ENCODE results near the gene DOCK3.
"Not testable (repeated sequence)": the region's sequence is repeated elsewhere in the genome, so short reads cannot be mapped to it uniquely, and the experiment has no call there.

DOCK3 gene

GRCh38 chr3:51139616-51140015 lies 464.9 kb downstream of the DOCK3 start:
- DNase-seq, result no peak

- DNase-seq, result no peak
Observed at GRCh38 chr3:51141573-51141972, 466.8 kb downstream of the DOCK3 start.

GRCh38 chr3:51145811-51146585 lies 471.3 kb downstream of the DOCK3 start:
- DNase-seq, result no peak

GRCh38 chr3:51146781-51147180 lies 472.1 kb downstream of the DOCK3 start:
- DNase-seq, result no peak

GRCh38 chr3:51156147-51156546 lies 481.4 kb downstream of the DOCK3 start:
- no peak for DNase-seq

- DNase-seq, result no peak
Observed at GRCh38 chr3:51163051-51163450, 488.3 kb downstream of the DOCK3 start.

GRCh38 chr3:51173518-51174271 lies 499.0 kb downstream of the DOCK3 start:
- no peak for DNase-seq

GRCh38 chr3:51176923-51177322 lies 502.2 kb downstream of the DOCK3 start:
- DNase-seq, result no peak

GRCh38 chr3:51186446-51186845 lies 511.7 kb downstream of the DOCK3 start:
- not testable (repeated sequence) for DNase-seq

GRCh38 chr3:51190199-51190598 lies 515.5 kb downstream of the DOCK3 start:
- DNase-seq, result no peak

GRCh38 chr3:51190827-51191226 lies 516.1 kb downstream of the DOCK3 start:
- DNase-seq, result no peak

- no peak for DNase-seq
Observed at GRCh38 chr3:51191768-51192167, 517.0 kb downstream of the DOCK3 start.

- no peak for DNase-seq
Observed at GRCh38 chr3:51198477-51198876, 523.8 kb downstream of the DOCK3 start.

- DNase-seq, result not testable (repeated sequence)
Observed at GRCh38 chr3:51199296-51199695, 524.6 kb downstream of the DOCK3 start.

GRCh38 chr3:51216291-51216690 lies 541.6 kb downstream of the DOCK3 start:
- no peak for DNase-seq

GRCh38 chr3:51221959-51222358 lies 547.2 kb downstream of the DOCK3 start:
- no peak for DNase-seq

- no peak for DNase-seq
Observed at GRCh38 chr3:51224283-51224682, 549.6 kb downstream of the DOCK3 start.

GRCh38 chr3:51224843-51225242 lies 550.1 kb downstream of the DOCK3 start:
- DNase-seq, result no peak

GRCh38 chr3:51242939-51243338 lies 568.2 kb downstream of the DOCK3 start:
- DNase-seq, result no peak

GRCh38 chr3:51243924-51244323 lies 569.2 kb downstream of the DOCK3 start:
- no peak for DNase-seq

GRCh38 chr3:51245867-51246266 lies 571.1 kb downstream of the DOCK3 start:
- DNase-seq, result no peak

GRCh38 chr3:51257870-51258269 lies 583.1 kb downstream of the DOCK3 start:
- DNase-seq, result no peak

- not testable (repeated sequence) for DNase-seq
Observed at GRCh38 chr3:51264166-51264565, 589.4 kb downstream of the DOCK3 start.

GRCh38 chr3:51268132-51268531 lies 593.4 kb downstream of the DOCK3 start:
- DNase-seq, result no peak
